Naive thymus-derived CD8-positive, alpha-beta T cell (primary cell): Measurements from ENCODE around the gene FN1. TPM values are rescaled to one million over a fixed set of nuclear protein-coding genes. Genes with fewer than 3 reads are reported as not detected.
A peak's percentile ranks its signal among the peaks of the same experiment; 100 is the strongest.

Experiments
- ATAC-seq, 2 donors: fragments of 150-1000 bp; cut with Tn5 transposase in 1 of 2; sonication (Bioruptor Pico), chemical (Tn5 transposase) in 1 of 2; 1 replicate in 1 of 2; 2 replicates in 1 of 2; pipeline ENCODE4 v1.10.0; 2021; ENCODE audit warnings: mild to moderate bottlenecking in 2 of 2, moderate library complexity in 2 of 2
- POLR2A ChIA-PET: fragments of 350-600 bp; sonication (Branson Sonifier 250); formaldehyde crosslinking; loops from one replicate; lab custom pipeline; 2021; ENCODE audit warnings: antibody characterized with exemption; lab: Charles Lee
- DNase-seq, 10 donors: peaks; one replicate each; pipeline versions ENCODE4 v3.0.0 to v3.0.0-alpha.2; 2020 to 2022
- H3K27ac Mint-ChIP-seq, 10 donors: one replicate each; pipeline ENCODE4 v1.8.0; 2020 to 2022; ENCODE audit warnings: mild to moderate bottlenecking in 10 of 10, mixed read lengths in 10 of 10, moderate library complexity in 4 of 10, inconsistent platforms in 1 of 10
- H3K27me3 Mint-ChIP-seq, 5 donors: one replicate each; pipeline ENCODE4 v1.8.0; 2021 to 2022; ENCODE audit warnings: mixed read lengths in 5 of 5
- H3K36me3 Mint-ChIP-seq, 3 donors: one replicate each; pipeline ENCODE4 v1.8.0; 2020 to 2022; ENCODE audit warnings: mixed read lengths in 3 of 3, mild to moderate bottlenecking in 2 of 3, inconsistent platforms in 1 of 3
- H3K4me1 Mint-ChIP-seq, 4 donors: one replicate each; pipeline ENCODE4 v1.8.0; 2021 to 2022; ENCODE audit warnings: mixed read lengths in 4 of 4
- H3K4me3 Mint-ChIP-seq, 10 donors: one replicate each; pipeline ENCODE4 v1.8.0; 2020 to 2022; ENCODE audit warnings: mild to moderate bottlenecking in 10 of 10, mixed read lengths in 10 of 10, moderate library complexity in 6 of 10, inconsistent platforms in 1 of 10
- H3K9me3 Mint-ChIP-seq, 9 donors: one replicate each; pipeline ENCODE4 v1.8.0; 2020 to 2022; ENCODE audit warnings: mixed read lengths in 9 of 9, mild to moderate bottlenecking in 3 of 9, inconsistent platforms in 1 of 9, moderate library complexity in 1 of 9
- polyA plus RNA-seq, 3 donors: library from polyadenylated mRNA; unstranded; fragments of 300-500 nt; fragmentation: Illumina TruSeq; gene quantifications; one replicate each; pipeline ENCODE4 v1.2.3, GENCODE V29; 2021
- total RNA-seq, 8 experiments: library from RNA in 2 of 8; stranded (reverse) in 2 of 8; gene quantifications; one replicate each; pipeline ENCODE4 v1.2.3 and lab custom pipeline; 2021 to 2026

The FN1 gene
- total and polyA plus RNA-seq, 5 experiments from 2014 or later: 0.05 to 1.3 (median 0.63) TPM; not detected in 1

GRCh38 chr2:215455958-215456357 is 20.1 kb upstream of the FN1 start:
- H3K36me3 Mint-ChIP-seq: no peaks in the 10 kb centered on the region
- no peak overlapping the region for H3K4me3 Mint-ChIP-seq
- DNase-seq (no peak), ATAC-seq (no peak)
- H3K4me1 Mint-ChIP-seq: no peaks in the 10 kb centered on the region
- H3K27me3 Mint-ChIP-seq: peaks cover 5 to 13% (median 10%) of the 10 kb centered on the region in 5 donors
- H3K9me3 Mint-ChIP-seq: no peaks in the 10 kb centered on the region
- H3K27ac Mint-ChIP-seq: no peak overlapping the region
- POLR2A ChIA-PET: no interaction called here

- POLR2A ChIA-PET: interaction anchor here (0.6 kb wide), 1 partner anchor 121 kb away, joined by 3 read pairs; no protein-coding TSS in a partner anchor
- Mint-ChIP-seq H3K4me1 (no peaks in the 10 kb centered on the region), H3K36me3 (no peaks in the 10 kb centered on the region), H3K27ac (no peak overlapping the region), H3K9me3 (peaks cover 0 to 4% (median 0%) of the 10 kb centered on the region in 9 donors), H3K4me3 (no peak overlapping the region), H3K27me3 (peaks cover 5 to 13% (median 10%) of the 10 kb centered on the region in 5 donors)
- ATAC-seq (no peak), DNase-seq (peak in 3 of 10 donors; percentile 14 to 39 (median 30))
Observed at GRCh38 chr2:215454519-215455246, 18.8 kb upstream of the FN1 start.

- Mint-ChIP-seq H3K36me3 (no peaks in the 10 kb centered on the region), H3K27me3 (peaks cover 9 to 27% (median 14%) of the 10 kb centered on the region in 5 donors), H3K27ac (no peak overlapping the region), H3K4me1 (no peaks in the 10 kb centered on the region), H3K4me3 (no peak overlapping the region), H3K9me3 (peaks cover 0 to 4% (median 0%) of the 10 kb centered on the region in 9 donors)
- POLR2A ChIA-PET: no interaction called here
- DNase-seq: no peak
- no peak for ATAC-seq
Observed at GRCh38 chr2:215452725-215453124, 16.9 kb upstream of the FN1 start.

DNA sequence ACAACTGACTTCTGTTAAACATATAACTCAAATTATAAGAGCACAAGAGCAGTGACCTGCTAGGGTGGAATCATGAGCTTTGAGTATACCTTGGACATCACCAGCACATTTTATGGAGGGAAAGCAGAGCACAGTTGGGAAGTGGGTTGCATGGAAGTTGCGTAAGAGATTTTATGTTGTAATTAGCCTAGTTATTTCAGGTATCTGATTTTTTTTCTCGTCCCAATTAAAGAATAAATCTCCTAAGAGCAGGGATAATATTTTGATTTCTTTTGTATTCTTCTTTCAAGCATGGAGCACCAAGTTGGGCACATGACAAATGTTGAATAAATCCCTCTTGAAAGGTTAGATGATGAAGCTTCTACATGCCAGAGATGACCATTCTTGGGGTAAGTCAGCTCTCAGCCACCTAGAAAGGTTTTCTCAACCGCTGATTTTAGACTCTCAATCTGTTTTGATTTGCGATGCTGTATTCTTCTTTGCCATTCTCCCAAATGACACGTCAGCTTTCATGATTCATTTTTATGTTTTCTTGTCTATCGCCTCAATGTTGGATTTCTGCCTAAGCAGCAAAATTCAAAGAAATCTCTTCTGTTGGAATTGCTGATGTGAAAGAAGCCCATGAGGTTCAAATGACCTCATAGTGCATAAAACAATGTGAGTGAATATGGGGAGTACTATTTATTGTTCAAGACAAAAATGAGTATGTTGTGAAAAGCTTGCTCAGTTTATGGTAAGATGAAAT is 15.3 kb upstream of the FN1 start:
- H3K4me3 Mint-ChIP-seq: no peak overlapping the region
- ATAC-seq (no peak), DNase-seq (no peak)
- peaks cover 11 to 40% (median 21%) of the 10 kb centered on the region in 5 donors for H3K27me3 Mint-ChIP-seq
- no peaks in the 10 kb centered on the region for H3K36me3 Mint-ChIP-seq
- POLR2A ChIA-PET: no interaction called here
- no peaks in the 10 kb centered on the region for H3K4me1 Mint-ChIP-seq
- H3K9me3 Mint-ChIP-seq: peaks cover 0 to 4% (median 0%) of the 10 kb centered on the region in 9 donors
- no peak overlapping the region for H3K27ac Mint-ChIP-seq

DNA sequence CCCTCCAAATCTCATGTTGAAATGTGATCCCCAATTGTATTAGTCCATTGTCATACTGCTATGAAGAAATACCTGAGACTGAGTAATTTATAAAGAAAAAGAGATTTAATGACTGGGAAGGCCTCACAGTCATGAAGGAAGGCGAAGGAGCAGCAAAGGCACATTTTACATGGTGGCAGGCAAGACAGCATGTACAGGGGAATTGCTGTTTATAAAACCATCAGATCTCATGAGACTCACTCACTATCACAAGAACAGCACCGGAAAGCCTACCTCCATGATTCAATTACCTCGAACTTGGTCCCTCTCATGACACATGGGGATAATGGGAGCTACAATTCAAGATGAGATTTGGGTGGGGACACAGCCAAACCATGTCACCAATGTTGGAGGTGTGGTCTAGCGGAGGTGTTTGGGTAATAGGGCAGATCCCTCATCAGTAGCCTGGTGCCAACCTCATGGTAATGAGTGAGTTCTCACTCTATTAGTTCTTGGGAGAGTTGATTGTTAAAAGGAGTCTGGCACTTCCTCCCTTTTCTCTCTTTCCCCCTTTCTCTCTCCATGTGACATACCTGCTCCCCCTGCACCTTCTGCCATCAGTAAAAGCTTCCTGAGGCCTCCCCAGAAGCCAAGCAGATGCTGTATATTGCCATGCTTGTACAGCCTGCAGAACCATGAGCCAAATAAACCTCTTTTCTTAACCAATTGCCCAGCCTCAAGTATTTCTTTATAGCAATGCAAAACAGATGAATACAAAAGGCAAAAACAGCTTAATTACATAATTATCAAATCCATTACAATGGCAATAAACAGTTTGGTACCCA is 14.5 kb upstream of the FN1 start:
- POLR2A ChIA-PET: no interaction called here
- H3K4me3 Mint-ChIP-seq: no peak overlapping the region
- H3K4me1 Mint-ChIP-seq: no peaks in the 10 kb centered on the region
- H3K27me3 Mint-ChIP-seq: peaks cover 11 to 40% (median 21%) of the 10 kb centered on the region in 5 donors
- H3K36me3 Mint-ChIP-seq: no peaks in the 10 kb centered on the region
- no peak overlapping the region for H3K27ac Mint-ChIP-seq
- DNase-seq (no peak), ATAC-seq (no peak)
- peaks cover 0 to 4% (median 0%) of the 10 kb centered on the region in 9 donors for H3K9me3 Mint-ChIP-seq

GRCh38 chr2:215447673-215448081 is 11.8 kb upstream of the FN1 start:
- POLR2A ChIA-PET: no interaction called here
- Mint-ChIP-seq H3K27ac (no peak overlapping the region), H3K4me1 (no peaks in the 10 kb centered on the region), H3K4me3 (no peak overlapping the region), H3K9me3 (peaks cover 0 to 4% (median 0%) of the 10 kb centered on the region in 9 donors), H3K36me3 (no peaks in the 10 kb centered on the region), H3K27me3 (peaks cover 9 to 48% (median 25%) of the 10 kb centered on the region in 5 donors)
- no peak for DNase-seq
- no peak for ATAC-seq

DNA sequence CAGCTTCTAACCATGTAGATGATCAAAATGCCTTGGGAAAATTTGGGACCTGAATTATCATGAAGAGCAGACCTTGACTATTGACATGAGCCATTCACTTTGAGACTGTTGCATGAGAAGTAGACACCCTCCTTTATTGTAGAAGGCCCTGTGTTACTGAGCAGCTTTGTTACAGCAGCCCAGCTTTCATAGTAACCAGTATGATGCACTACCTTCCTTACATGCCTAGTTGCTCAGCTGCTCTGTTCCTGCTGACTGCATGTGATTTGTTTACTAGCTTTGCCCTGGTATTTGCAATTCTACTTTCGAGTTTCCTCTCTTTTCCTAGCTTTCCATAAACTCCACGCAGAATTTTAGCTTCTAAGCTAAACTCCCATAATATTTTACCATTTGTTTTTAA is 11.2 kb upstream of the FN1 start:
- H3K27me3 Mint-ChIP-seq: peaks cover 7 to 49% (median 27%) of the 10 kb centered on the region in 5 donors
- peaks cover 0 to 4% (median 0%) of the 10 kb centered on the region in 9 donors for H3K9me3 Mint-ChIP-seq
- DNase-seq (no peak), ATAC-seq (no peak)
- H3K4me1 Mint-ChIP-seq: no peaks in the 10 kb centered on the region
- H3K36me3 Mint-ChIP-seq: no peaks in the 10 kb centered on the region
- no peak overlapping the region for H3K4me3 Mint-ChIP-seq
- no peak overlapping the region for H3K27ac Mint-ChIP-seq
- POLR2A ChIA-PET: no interaction called here

GRCh38 chr2:215442401-215442787 is 6.5 kb upstream of the FN1 start:
- POLR2A ChIA-PET: no interaction called here
- Mint-ChIP-seq H3K4me1 (no peaks in the 10 kb centered on the region), H3K36me3 (no peaks in the 10 kb centered on the region), H3K27ac (no peak overlapping the region), H3K27me3 (peaks cover 8 to 61% (median 35%) of the 10 kb centered on the region in 5 donors), H3K4me3 (no peak overlapping the region), H3K9me3 (no peaks in the 10 kb centered on the region)
- no peak for DNase-seq
- peak in 1 of 2 donors; percentile 23 for ATAC-seq

DNA sequence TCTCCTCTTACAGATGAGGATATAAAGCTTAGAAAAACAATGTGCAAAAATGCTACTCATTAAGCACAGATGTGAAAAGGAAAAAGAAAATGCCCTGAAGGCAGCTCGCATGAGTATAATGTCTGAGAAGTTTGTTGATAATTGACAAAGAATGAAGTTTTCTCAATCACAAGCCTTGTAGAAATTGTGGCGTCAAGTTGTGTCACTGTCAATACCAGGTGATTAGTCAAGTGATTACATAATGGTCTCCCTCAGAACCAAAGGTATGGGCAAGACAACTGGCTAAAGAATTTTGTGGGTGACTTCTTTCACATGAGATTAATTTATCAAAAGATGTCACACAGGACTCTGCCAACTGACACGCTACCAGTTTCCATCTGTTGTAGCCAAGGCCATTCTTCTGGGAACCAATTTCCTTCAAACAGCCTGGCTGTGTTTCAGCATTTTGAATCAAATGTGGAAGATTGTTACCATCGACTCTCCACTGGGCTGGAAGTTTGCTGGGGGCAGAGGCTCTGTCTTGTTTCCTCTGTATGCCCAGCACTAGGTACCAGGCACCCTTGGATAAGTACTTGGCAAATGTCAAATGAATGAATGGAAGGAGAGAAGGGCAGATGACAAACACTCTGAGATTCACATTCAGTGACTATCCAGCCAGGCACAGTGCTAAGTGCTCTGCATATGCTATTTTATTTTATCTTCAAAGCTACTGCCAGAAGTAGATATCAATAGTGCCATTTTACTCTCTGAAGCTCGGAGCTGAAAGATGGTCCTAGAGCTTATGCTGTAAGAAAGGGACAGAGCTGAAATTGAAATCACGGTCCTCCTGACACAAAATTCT is 5.9 kb upstream of the FN1 start:
- Mint-ChIP-seq H3K27me3 (peaks cover 10 to 61% (median 38%) of the 10 kb centered on the region in 5 donors), H3K36me3 (peaks cover 0 to 3% (median 0%) of the 10 kb centered on the region in 3 donors), H3K27ac (no peak overlapping the region), H3K4me1 (peaks cover 2 to 5% (median 4%) of the 10 kb centered on the region in 4 donors), H3K4me3 (no peak overlapping the region), H3K9me3 (no peaks in the 10 kb centered on the region)
- DNase-seq (no peak), ATAC-seq (no peak)
- POLR2A ChIA-PET: no interaction called here

DNA sequence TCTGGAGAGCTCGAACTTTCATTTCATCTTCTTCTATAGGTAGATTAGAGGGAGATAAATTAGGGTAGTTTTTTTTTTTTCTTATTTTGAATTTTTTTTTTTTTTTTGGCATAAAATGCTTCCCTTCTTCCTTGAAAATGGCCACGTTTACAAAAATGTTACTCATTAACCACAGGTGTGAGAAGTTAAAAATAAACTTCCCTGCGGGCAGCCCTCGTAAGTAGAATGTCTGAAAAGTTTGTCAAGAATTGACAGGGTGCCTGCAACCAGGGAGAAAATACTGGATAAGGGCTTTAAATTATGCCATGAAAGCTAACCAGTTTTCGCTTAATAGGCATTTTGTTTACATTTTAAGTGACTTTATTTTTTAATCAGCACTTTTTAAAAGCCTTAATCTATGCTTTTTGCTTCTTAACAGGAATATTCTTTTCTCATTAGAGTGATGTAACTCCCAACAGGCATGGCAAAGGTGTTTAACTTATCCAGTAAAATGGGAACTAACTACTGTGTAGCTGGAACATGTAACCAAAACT is 4.2 kb upstream of the FN1 start:
- H3K4me1 Mint-ChIP-seq: peaks cover 12 to 20% (median 16%) of the 10 kb centered on the region in 4 donors
- H3K36me3 Mint-ChIP-seq: peaks cover 0 to 3% (median 0%) of the 10 kb centered on the region in 3 donors
- POLR2A ChIA-PET: interaction anchor here (0.7 kb wide), 1 partner anchor 425 kb away, joined by 3 read pairs; no protein-coding TSS in a partner anchor
- no peak overlapping the region for H3K4me3 Mint-ChIP-seq
- no peaks in the 10 kb centered on the region for H3K9me3 Mint-ChIP-seq
- peaks cover 17 to 68% (median 51%) of the 10 kb centered on the region in 5 donors for H3K27me3 Mint-ChIP-seq
- DNase-seq (no peak), ATAC-seq (no peak)
- H3K27ac Mint-ChIP-seq: no peak overlapping the region

DNA sequence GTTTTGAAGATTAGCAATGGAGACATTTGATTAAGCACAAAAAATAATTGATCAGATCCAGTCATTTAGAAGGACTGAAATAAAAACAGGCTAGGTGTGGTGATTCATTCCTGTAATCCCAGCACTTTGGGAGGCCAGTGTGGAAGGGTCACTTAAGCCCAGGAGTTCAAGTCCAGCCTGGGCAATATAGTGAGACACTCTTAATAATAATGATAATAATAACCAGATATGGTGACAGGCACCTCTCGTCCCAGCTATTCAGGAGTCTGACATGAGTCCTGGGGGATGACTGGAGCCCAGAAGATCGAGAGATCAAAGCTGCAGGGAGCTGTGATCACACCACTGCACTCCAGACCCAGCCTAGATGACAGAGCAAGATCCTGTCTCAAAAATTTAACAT is 3.5 kb upstream of the FN1 start:
- ATAC-seq (no peak), DNase-seq (no peak)
- Mint-ChIP-seq H3K9me3 (no peaks in the 10 kb centered on the region), H3K4me1 (peaks cover 13 to 22% (median 20%) of the 10 kb centered on the region in 4 donors), H3K27me3 (peaks cover 22 to 75% (median 57%) of the 10 kb centered on the region in 5 donors), H3K4me3 (no peak overlapping the region), H3K36me3 (peaks cover 0 to 3% (median 3%) of the 10 kb centered on the region in 3 donors), H3K27ac (no peak overlapping the region)
- POLR2A ChIA-PET: interaction anchor here (0.7 kb wide), 1 partner anchor 426 kb away, joined by 3 read pairs; no protein-coding TSS in a partner anchor
